ENCODE measurements around the gene OR1E1.
"Not testable (repeated sequence)": the region's sequence is repeated elsewhere in the genome, so short reads cannot be mapped to it uniquely, and the experiment has no call there.

DNA sequence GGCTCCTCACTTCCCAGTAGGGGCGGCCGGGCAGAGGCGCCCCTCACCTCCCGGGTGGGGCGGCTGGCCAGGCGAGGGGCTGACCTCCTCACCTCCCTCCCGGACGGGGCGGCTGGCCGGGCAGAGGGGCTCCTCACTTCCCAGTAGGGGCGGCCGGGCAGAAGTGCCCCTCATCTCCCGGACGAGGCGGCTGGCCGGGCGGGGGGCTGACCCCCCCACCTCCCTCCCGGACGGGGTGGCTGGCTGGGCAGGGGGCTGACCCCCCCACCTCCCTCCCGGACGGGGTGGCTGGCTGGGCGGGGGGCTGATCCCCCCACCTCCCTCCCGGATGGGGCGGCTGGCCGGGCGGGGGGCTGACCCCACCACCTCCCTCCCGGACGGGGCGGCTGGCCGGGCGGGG is 27.0 kb downstream of the OR1E1 start:
- not testable (repeated sequence) for TF ChIP-seq ZFP30 (CRISPR knock-in tag; IDR thresholded peaks at IDR 0.05); RARB (CRISPR knock-in tag; IDR thresholded peaks at IDR 0.05); ISL1 (CRISPR knock-in tag; IDR thresholded peaks at IDR 0.05); ZNF70 (CRISPR knock-in tag; IDR thresholded peaks at IDR 0.05); CSDC2 (CRISPR knock-in tag; IDR thresholded peaks at IDR 0.05); ZC3H10 (CRISPR knock-in tag; IDR thresholded peaks at IDR 0.05); TOX (CRISPR knock-in tag; IDR thresholded peaks at IDR 0.05; ENCODE audit: borderline replicate concordance); OSR1 (CRISPR knock-in tag; IDR thresholded peaks at IDR 0.05); ARNTL (CRISPR knock-in tag; IDR thresholded peaks at IDR 0.05; ENCODE audit: borderline replicate concordance, low read depth); ZNF565 (CRISPR knock-in tag; conservative IDR thresholded peaks at IDR 0.05; ENCODE audit: low read depth); ZNF8 (CRISPR knock-in tag; IDR thresholded peaks at IDR 0.05)
- TF ChIP-seq, protein P1, sequence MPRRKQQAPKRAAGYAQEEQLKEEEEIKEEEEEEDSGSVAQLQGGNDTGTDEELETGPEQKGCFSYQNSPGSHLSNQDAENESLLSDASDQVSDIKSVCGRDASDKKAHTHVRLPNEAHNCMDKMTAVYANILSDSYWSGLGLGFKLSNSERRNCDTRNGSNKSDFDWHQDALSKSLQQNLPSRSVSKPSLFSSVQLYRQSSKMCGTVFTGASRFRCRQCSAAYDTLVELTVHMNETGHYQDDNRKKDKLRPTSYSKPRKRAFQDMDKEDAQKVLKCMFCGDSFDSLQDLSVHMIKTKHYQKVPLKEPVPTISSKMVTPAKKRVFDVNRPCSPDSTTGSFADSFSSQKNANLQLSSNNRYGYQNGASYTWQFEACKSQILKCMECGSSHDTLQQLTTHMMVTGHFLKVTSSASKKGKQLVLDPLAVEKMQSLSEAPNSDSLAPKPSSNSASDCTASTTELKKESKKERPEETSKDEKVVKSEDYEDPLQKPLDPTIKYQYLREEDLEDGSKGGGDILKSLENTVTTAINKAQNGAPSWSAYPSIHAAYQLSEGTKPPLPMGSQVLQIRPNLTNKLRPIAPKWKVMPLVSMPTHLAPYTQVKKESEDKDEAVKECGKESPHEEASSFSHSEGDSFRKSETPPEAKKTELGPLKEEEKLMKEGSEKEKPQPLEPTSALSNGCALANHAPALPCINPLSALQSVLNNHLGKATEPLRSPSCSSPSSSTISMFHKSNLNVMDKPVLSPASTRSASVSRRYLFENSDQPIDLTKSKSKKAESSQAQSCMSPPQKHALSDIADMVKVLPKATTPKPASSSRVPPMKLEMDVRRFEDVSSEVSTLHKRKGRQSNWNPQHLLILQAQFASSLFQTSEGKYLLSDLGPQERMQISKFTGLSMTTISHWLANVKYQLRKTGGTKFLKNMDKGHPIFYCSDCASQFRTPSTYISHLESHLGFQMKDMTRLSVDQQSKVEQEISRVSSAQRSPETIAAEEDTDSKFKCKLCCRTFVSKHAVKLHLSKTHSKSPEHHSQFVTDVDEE (CRISPR knock-in tag; IDR thresholded peaks at IDR 0.05) = not testable (repeated sequence)
- TF ChIP-seq, protein P2, sequence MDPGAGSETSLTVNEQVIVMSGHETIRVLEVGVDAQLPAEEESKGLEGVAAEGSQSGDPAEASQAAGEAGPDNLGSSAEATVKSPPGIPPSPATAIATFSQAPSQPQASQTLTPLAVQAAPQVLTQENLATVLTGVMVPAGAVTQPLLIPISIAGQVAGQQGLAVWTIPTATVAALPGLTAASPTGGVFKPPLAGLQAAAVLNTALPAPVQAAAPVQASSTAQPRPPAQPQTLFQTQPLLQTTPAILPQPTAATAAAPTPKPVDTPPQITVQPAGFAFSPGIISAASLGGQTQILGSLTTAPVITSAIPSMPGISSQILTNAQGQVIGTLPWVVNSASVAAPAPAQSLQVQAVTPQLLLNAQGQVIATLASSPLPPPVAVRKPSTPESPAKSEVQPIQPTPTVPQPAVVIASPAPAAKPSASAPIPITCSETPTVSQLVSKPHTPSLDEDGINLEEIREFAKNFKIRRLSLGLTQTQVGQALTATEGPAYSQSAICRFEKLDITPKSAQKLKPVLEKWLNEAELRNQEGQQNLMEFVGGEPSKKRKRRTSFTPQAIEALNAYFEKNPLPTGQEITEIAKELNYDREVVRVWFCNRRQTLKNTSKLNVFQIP (CRISPR knock-in tag; IDR thresholded peaks at IDR 0.05; ENCODE audit: borderline replicate concordance, low read depth) = not testable (repeated sequence)

Measured in SK-N-SH treated with all-trans-retinoic acid at 6 μM for 48 hours (cell line).